Posterior cingulate gyrus (tissue), 11 donors: ENCODE measurements around the gene ZSCAN5A.
"Not testable (repeated sequence)": the region's sequence is repeated elsewhere in the genome, so short reads cannot be mapped to it uniquely, and the experiment has no call there.

ENCODE experiments used
- DNase-seq, 10 donors: peaks; one replicate each; pipeline versions ENCODE4 v3.0.0 to v3.0.0-alpha.2; 2020 to 2021; ENCODE audit warnings: mixed read lengths in 3 of 10
- intact Hi-C: fragments of 100-400 bp; cut with DNase I; formaldehyde crosslinking; loops from one replicate; pipeline ENCODE4 v1.15.1; 2023

Gene ZSCAN5A

DNA sequence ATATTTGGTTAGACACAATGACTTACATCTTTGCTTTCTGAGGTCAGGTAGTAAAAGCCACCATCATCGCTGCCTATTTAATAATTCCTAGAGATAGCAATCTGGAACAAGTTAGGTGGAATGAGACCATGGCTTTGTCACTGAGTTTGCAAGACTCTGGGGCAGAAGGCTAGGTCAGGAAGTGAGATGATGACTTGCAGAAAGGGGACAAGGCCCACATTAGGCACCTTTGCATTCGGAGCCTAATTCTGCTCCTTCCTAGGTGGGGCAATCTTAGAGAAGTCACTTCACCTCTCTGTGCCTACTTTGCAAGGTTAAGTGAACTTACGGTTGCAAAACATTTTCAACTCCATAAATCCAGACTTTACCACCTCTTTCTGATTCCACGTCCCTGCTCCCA is 31.8 kb downstream of the ZSCAN5A start:
- no peak for DNase-seq
- intact Hi-C loops = no loop called here

DNA sequence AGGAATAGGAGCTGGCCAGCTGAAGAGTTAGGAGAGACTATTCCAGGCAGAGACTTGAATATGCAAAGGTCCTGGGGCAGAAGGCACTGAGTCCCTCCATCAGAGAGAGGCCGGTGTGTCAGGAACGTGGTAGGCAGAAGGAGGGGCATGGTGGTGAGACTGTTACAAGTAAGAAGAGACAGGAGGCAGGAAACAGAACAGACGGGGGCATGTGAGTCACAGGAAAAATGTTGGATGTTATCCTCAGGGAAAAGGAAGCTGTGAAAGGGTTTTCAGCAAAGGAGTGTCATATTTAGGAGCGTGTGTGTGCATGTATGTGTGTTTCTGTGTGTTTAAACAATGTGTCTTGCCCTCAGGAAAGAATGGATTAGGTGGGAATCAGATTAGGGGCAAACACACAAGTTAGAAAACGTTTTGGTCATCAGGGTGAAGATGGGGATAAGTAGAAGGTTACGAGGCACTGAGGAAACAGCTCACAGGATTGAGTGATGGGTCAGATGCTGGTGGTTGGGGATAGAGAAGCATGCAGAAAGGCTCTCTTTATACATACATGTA is 41.0 kb downstream of the ZSCAN5A start:
- DNase-seq = no peak
- intact Hi-C loops = no loop called here

DNA sequence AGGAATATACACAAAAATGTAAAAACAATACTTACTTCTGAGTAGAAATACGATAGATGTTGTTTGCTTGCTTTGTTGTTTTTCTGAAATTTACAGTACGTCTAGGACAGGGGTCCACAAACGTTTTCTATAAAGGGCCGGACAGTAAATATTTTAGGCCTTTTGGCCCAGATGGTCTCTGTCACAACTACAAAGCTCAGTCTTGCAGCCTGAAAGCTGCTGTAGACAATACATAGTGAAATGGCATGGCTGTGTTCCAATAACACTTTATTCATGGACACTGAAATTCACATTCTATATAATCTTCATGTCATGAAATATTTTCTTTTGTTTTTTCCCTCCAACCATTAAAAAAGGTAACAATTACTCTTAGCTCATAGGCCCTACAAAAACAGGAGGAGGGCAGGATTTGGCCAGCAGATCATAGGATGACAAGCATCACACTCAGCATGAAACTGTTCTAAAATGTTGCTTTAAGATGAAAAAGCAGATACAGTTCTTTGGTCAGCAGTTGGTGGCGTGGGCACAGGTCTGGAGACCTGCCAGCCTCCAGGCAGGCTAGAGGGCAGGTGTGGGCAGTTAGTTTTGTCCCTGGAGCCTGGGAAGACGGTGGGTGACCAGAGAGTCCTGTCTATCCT is 42.4 kb downstream of the ZSCAN5A start, which contains the start of gene EDDM13:
EDDM13 (plus strand) TSS at position 588 of the 638 bp plus-strand sequence. CDS start 87 bp downstream, outside the sequence.
- DNase-seq = no peak
- intact Hi-C loops = no loop called here

DNA sequence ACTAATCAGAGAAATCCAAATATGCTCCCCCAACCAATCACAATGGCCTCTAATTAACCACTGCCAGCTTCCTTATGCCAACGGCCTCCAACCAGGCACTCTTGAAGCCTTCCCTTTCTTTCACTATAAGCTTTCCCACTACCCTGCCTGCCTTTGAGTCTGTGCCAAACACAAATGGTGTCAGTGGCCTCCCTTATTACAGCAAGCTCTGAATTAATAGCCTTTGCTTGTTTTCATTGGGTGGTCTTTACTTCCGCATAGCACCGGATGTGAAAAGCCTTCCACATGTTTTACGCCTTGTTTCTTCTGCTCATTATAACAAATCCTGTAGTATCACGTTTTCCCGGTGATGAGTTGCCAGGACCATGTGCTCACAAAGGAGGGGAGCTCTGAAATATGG is 43.5 kb downstream of the ZSCAN5A start:
- no peak for DNase-seq
- intact Hi-C loops = no loop called here

DNA sequence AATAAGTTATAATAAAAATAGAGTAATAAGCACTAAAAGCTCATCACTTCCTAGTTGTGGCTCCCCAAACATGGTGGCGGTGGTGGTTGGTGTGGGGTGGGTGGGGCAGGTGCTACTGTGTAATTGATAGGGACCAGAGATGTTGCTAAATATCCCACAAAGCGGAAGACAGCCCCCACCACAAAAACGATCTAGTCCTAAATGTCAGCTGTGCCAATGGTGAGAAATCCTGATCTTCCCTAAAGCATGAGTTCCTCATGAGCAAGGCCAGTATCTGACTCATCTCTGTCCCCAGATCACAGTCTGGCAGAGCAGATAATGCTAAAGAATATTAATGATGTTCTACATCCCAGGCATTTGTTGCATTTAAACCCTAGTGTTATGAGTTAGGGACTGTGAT is 44.0 kb downstream of the ZSCAN5A start:
- intact Hi-C loops = no loop called here
- no peak for DNase-seq

DNA sequence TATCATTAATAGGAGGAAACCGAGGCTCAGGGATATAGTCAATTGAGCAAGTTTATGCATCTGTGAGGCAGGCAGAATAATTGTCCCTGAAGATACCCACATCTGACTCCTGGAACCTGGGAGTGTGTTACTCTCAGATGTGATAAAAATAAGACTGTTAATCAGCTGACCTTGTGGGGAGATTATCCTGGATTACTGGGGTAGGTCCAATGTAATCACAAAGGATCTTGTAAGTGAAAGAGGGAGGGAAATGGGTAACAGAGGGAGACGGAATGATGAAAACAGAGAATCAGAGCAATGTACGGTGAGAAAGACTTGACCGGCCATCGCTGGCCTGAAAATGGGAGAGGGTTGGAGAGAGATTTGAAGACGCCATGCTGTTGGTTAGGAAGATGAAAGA is 45.3 kb downstream of the ZSCAN5A start:
- DNase-seq = no peak
- intact Hi-C loops = no loop called here

DNA sequence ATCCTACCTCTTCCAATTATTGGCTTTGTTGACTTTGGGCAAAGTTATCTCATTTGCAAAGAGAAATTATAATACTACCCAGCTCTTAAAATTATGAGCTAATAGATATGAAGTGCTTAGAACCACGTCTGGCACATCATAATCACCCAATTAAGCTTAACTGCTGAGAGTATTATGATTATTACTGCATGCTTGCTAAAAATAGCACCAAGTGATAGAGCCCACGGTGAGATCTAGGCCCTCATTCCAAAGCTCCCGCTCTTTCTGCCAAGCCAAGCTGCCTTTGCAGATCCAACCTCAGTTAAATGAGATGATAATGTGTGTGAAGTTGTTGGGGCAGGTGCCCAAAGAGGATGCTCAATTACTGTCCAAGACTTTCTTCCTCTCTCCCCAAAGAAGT is 48.6 kb downstream of the ZSCAN5A start:
- intact Hi-C loops = no loop called here
- DNase-seq = no peak

DNA sequence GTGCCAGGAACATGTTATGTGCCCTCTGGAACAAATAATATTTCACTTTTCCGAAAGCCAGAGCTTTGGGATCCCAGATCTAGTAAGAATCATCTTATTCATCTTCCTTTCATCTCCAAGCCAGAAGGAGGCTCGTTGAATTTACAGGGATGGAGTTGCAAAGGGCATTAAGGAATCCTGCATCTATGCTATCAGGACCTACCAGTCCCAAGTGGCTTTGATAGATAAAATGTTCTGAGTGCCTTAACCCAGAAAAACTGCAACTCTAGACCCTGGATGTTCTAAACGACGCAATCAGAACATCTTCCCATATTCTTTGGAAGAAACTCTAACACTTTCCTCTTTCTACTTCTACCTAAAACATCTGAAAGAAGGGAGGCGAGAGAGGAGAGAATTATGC is 51.3 kb downstream of the ZSCAN5A start:
- intact Hi-C loops = no loop called here
- DNase-seq = no peak

DNA sequence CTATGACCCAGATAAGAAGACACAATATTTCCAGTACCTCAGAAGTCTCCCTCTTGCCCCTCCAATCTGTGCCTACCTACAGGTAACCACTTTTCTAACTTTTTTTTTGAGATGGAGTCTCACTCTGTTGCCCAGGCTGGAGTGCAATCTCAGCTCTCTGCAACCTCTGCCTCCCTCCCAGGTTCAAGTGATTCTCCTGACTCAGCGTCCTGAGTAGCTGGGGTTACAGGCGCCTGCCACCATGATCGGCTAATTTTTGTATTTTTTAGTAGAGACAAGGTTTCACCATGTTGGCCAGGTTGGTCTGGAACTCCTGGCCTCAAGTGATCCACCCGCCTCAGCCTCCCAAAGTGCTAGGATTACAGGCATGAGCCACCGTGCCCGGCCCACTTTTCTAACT is 52.7 kb downstream of the ZSCAN5A start:
- intact Hi-C loops, DNase-seq: not testable (repeated sequence)

DNA sequence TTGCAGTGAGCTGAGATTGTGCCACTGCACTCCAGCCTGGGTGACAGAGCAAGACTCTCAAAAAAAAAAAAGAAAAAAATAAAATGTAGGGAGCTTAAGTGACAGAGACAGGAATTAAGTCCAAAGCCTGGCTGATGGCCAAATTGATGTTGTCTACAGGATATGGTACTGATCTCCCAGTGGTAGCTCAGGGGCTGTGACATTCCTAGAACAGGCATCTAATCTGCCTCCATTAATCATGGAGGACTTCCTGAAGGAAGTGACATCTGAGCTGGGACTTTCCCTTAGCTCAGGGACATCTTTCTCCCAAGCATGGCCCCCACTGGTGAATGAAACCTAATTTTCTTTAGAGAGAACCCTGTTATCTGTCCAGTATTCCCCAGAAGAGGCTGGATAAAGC is 53.5 kb downstream of the ZSCAN5A start:
- no peak for DNase-seq
- intact Hi-C loops = no loop called here

DNA sequence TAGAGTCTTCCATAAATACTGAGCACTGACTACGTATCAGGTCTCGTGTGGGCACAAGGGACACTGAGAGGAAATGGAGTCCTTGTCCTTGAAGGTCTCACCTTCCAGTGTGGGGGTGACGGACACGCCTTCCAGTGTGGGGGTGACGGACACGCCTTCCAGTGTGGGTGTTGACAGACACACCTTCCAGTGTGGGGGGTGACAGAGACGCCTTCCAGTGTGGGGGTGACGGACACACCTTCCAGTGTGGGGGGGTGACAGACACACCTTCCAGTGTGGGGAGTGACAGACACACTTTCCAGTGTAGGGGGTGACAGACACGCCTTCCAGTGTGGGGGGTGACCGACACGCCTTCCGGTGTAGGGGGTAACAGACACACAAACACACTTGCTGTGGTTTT is 56.4 kb downstream of the ZSCAN5A start:
- intact Hi-C loops = loop anchor here (10.0 kb wide), 3 partner anchors 57 to 183 kb away; partner anchors contain the start of genes ZNF582 and ZSCAN5A
- no peak for DNase-seq

DNA sequence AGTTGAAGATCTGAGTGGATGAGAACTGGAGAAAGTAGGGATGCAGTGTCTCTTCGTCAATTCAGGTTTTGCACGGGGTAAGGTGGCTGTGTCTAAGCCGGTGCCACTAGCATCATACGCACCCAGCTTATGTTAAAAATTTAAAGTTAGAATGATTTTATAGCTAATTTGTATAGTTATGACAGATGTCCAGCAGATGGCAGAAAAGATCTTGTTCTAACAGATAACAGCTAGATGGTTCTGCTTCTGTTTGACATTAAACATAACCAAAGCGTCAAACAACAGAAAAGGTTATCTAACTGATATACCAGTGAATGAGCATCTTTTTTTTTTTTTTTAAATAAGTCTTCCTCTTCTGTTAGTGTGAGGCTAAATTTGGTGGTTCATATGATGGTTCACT is 60.9 kb downstream of the ZSCAN5A start:
- DNase-seq = no peak
- intact Hi-C loops = loop anchor here (10.0 kb wide), 3 partner anchors 61 to 179 kb away; partner anchors contain the start of genes ZNF582 and ZSCAN5A

DNA sequence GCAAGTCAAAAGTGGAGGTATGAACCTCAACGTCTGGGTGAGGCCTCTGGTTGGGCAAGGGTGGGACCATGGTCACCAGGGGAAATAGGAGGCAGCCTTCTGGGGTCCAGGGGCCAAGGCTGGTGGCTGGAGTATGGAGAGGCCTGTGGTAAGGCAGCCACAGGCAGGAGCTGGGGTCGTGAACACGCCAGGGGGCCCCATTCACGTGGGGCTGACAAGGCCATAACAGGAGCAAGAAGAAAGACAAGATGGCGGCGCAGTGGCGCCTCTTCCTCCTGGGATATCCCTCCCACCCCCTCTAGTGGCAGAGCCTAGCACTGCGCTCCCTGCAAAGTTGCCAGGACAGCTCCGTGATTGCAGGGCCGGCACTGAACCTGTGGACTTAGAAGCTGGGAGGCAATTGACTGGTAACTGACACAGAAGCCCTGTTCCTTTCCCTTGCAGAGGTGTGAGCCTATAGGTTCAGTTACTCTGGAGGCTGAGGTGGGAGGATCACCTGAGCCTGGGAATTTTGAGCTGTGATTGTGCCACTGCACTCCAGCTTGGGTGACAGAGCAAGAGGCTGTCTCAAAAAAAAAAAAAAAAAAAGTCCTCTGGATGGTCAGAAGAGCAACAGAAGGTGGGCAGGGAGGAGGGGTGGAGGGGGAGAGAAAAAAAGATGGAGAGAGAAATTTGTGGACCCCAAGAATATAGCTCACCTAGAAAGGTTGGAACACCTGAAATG is 61.8 kb downstream of the ZSCAN5A start:
- intact Hi-C loops = loop anchor here (10.0 kb wide), 3 partner anchors 62 to 178 kb away; partner anchors contain the start of genes ZNF582 and ZSCAN5A
- peak; percentile 13 to 90 (median 56) for DNase-seq

DNA sequence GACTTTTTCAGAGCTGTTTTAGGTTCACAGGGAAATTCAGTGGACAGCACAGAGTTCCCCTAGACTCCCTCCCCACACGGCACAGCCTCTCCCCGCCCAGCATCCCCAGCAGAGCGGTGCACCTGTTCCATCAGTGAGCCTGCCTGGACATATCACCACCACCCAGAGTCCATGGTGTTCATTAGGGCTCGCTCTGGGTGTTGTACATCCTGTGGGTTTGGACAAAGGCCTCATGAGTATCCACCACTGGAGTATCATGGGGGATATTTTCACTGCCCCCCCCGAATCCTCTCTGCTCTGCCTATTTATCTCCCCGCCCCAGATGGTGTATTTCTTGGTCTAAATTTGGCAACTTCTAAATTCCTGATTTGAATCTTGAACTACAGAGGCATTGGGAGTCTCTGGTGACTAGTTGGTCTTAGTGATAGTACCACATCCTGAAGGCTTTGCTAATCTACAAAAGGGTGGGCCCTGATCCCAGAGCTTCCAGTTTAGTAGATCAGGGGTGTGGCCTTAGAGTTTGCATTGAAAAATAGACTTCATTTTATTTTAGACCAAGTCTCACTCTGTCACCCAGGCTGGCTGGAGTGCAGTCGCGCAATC is 65.8 kb downstream of the ZSCAN5A start:
- intact Hi-C loops, DNase-seq: not testable (repeated sequence)

DNA sequence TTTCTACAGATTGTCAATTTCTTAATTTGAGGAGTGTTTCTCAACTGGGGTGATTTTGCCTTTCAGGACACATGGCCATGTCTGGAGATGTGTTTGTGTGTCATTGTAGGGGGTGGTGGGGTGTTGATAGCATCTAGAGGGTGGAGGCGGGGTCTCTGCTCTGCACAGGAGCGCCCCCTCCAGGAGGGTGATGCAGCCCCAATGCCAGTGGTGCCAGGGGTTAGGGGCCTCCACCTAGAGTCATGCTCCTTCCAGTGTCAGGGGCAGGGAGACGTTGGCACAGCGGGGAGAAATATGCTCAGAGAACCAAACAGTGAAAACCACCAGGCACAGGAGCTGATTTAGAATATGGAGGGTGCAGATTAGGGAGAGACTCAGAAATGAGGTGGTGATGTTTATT is 68.9 kb downstream of the ZSCAN5A start:
- intact Hi-C loops, DNase-seq: not testable (repeated sequence)

DNA sequence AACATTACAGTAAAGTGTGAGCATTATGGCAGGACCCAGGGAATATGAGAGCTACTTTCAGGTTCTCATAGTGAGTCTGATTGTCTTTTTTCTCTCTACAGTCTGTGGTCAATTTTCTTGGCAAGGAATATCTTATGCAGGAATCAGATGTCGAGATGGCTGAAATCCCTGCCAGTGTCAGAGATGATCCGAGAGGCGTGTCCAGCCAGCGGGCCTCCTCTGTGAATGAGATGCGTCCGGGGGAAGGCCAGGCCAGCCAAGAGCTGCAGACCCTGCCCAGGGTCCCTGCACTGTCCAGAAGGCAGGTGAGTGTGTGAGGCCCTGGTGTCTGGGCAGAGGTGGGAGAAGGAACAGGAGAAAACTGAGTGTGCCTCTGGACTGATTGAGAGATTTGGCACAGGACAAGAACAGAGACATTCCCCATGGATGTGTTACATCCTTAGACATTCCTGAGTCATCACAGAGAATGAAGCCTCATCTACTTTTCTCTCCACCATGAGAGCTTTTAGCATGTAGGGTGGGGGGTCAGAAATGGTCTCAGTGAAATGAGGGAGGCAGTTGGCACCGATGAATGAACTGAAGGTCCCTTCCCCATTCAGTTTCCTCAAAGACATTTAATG is 69.4 kb downstream of the ZSCAN5A start:
- intact Hi-C loops = no loop called here
- no peak for DNase-seq

DNA sequence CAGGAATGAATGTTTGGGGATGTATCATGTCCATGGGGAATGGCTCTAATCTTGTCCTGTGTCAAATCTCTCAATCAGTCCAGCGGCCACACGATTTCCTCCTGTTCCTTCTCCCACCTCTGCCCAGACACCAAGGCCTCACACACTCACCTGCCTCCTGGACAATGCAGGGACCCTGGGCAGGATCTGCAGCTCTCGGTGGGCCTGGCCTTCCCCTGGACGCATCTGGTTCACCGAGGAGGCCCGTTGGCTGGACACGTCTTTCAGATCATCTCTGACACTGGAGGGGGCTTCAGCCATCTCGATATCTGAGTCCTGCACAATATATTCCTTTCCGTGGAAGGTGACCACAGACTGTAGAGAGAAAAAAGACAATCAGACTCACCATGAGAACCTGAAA is 91.2 kb downstream of the ZSCAN5A start:
- DNase-seq = no peak
- intact Hi-C loops = no loop called here

DNA sequence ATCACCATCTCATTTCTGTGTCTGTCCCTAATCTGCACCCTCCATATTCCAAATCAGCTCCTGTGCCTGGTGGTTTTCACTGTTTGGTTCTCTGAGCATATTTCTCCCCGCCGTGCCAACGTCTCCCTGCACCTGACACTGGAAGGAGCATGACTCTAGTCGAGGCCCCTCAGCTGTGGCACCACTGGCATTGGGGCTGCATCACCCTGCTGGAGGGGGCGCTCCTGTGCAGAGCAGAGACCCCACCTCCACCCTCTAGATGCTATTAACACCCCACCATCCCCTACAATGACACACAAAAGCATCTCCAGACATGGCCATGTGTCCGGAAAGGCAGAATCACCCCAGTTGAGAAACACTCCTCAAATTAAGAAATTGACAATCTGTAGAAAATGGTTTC is 91.7 kb downstream of the ZSCAN5A start:
- DNase-seq = no peak
- intact Hi-C loops = no loop called here

DNA sequence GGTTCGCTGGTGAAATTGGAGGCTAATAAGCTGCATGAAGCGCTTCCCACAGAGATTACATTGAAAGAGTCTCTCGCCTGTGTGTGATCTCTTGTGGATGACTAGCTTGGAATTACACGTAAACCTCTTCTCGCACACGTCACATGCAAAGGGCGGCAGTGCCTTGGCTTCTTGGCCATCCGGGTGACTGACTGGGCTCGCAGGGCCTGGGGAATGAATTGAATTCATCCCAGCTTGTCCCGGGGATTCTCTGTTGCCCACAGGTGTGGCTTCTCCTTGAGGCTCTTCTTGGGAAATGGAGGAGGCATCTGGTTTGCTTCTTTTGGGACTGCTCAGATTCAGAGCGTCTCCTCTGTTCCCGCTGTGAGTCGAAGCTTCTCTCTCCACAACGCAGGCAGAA is 92.8 kb downstream of the ZSCAN5A start:
- intact Hi-C loops = no loop called here
- no peak for DNase-seq

DNA sequence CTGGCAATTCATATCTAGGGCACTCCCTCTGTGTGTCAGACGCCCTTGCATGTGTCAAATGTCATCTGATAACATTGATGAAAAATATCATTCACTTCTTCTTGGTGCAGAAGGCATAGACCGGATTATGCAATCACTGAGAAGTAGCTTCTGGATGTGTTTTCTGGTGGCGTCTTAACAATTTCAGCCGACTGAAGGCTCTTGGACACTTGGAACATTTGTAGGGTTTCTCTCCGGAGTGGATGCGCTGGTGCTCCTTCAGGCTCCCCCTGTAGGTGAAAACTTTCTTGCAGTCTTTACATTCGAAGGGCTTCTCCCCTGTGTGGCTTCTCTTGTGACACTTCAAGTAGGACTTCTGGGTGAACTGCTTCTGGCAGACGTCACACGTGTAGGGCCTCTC is 93.2 kb downstream of the ZSCAN5A start:
- DNase-seq, intact Hi-C loops: not testable (repeated sequence)

DNA sequence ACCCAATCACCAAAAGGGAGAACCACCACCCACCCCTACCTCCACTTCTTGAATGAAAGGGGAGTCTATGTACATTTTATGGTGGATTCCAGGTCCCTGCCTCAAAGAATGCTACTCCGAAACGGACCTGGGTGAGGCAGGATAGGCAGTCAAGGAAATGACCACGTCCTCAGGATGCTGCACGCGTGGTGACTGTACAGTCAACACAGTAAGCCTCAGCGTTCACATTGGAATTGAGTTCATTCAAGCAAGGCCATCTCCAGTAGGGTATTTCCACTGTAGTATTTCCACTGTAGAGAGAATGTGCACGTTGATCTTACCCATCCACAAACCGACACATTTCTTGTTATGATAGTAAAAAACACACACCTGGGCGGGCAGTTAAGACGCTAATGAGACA is 95.7 kb downstream of the ZSCAN5A start:
- intact Hi-C loops = no loop called here
- DNase-seq = no peak
